ENCODE data around the gene SOSTDC1.

The SOSTDC1 gene

GRCh38 chr7:16494551-16494950, 29.0 kb upstream of the SOSTDC1 start:
- H3K9me3 ChIP-seq (ENCODE audit: control insufficient read depth, insufficient read depth, low read length): no peaks in the 10 kb centered on the region
- H3K36me3 ChIP-seq (ENCODE audit: control insufficient read depth, insufficient read depth, low read length): no peaks in the 10 kb centered on the region
- no peak overlapping the region for H3K4me3 ChIP-seq (ENCODE audit: low read depth, low read length)
- no peaks in the 10 kb centered on the region for H3K4me1 ChIP-seq (ENCODE audit: control insufficient read depth, insufficient read depth, low read length)
- H3K27me3 ChIP-seq (ENCODE audit: control insufficient read depth, insufficient read depth, low read length): no peaks in the 10 kb centered on the region
- no peak overlapping the region for H3K27ac ChIP-seq (ENCODE audit: low read depth, low read length)
- H3K9ac ChIP-seq (ENCODE audit: low read depth, low read length): no peak overlapping the region

- Histone ChIP-seq H3K4me1 (ENCODE audit: control insufficient read depth, insufficient read depth, low read length) (no peaks in the 10 kb centered on the region), H3K27me3 (ENCODE audit: control insufficient read depth, insufficient read depth, low read length) (no peaks in the 10 kb centered on the region), H3K27ac (ENCODE audit: low read depth, low read length) (no peak overlapping the region), H3K9me3 (ENCODE audit: control insufficient read depth, insufficient read depth, low read length) (no peaks in the 10 kb centered on the region), H3K9ac (ENCODE audit: low read depth, low read length) (no peak overlapping the region), H3K4me3 (ENCODE audit: low read depth, low read length) (no peak overlapping the region), H3K36me3 (ENCODE audit: control insufficient read depth, insufficient read depth, low read length) (no peaks in the 10 kb centered on the region)
These were observed 27.7 kb upstream of the SOSTDC1 start for GRCh38 chr7:16493266-16493665.

- Histone ChIP-seq H3K4me1 (ENCODE audit: control insufficient read depth, insufficient read depth, low read length) (no peaks in the 10 kb centered on the region), H3K9ac (ENCODE audit: low read depth, low read length) (no peak overlapping the region), H3K4me3 (ENCODE audit: low read depth, low read length) (no peak overlapping the region), H3K9me3 (ENCODE audit: control insufficient read depth, insufficient read depth, low read length) (no peaks in the 10 kb centered on the region), H3K36me3 (ENCODE audit: control insufficient read depth, insufficient read depth, low read length) (no peaks in the 10 kb centered on the region), H3K27me3 (ENCODE audit: control insufficient read depth, insufficient read depth, low read length) (no peaks in the 10 kb centered on the region), H3K27ac (ENCODE audit: low read depth, low read length) (no peak overlapping the region)
These were observed 27.1 kb upstream of the SOSTDC1 start for GRCh38 chr7:16492513-16493062.

GRCh38 chr7:16491148-16491547, 25.6 kb upstream of the SOSTDC1 start:
- no peak overlapping the region for H3K27ac ChIP-seq (ENCODE audit: low read depth, low read length)
- H3K4me3 ChIP-seq (ENCODE audit: low read depth, low read length): no peak overlapping the region
- no peaks in the 10 kb centered on the region for H3K4me1 ChIP-seq (ENCODE audit: control insufficient read depth, insufficient read depth, low read length)
- no peaks in the 10 kb centered on the region for H3K27me3 ChIP-seq (ENCODE audit: control insufficient read depth, insufficient read depth, low read length)
- H3K9ac ChIP-seq (ENCODE audit: low read depth, low read length): no peak overlapping the region
- H3K36me3 ChIP-seq (ENCODE audit: control insufficient read depth, insufficient read depth, low read length): no peaks in the 10 kb centered on the region
- H3K9me3 ChIP-seq (ENCODE audit: control insufficient read depth, insufficient read depth, low read length): no peaks in the 10 kb centered on the region

GRCh38 chr7:16484453-16485158, 19.1 kb upstream of the SOSTDC1 start:
- H3K36me3 ChIP-seq (ENCODE audit: control insufficient read depth, insufficient read depth, low read length): no peaks in the 10 kb centered on the region
- H3K9ac ChIP-seq (ENCODE audit: low read depth, low read length): no peak overlapping the region
- H3K27me3 ChIP-seq (ENCODE audit: control insufficient read depth, insufficient read depth, low read length): no peaks in the 10 kb centered on the region
- H3K27ac ChIP-seq (ENCODE audit: low read depth, low read length): peak overlapping the region; percentile 38
- H3K4me1 ChIP-seq (ENCODE audit: control insufficient read depth, insufficient read depth, low read length): peaks cover 10% of the 10 kb centered on the region
- H3K4me3 ChIP-seq (ENCODE audit: low read depth, low read length): no peak overlapping the region
- no peaks in the 10 kb centered on the region for H3K9me3 ChIP-seq (ENCODE audit: control insufficient read depth, insufficient read depth, low read length)

GRCh38 chr7:16479591-16479990, 14.1 kb upstream of the SOSTDC1 start:
- Histone ChIP-seq H3K36me3 (ENCODE audit: control insufficient read depth, insufficient read depth, low read length) (no peaks in the 10 kb centered on the region), H3K9ac (ENCODE audit: low read depth, low read length) (no peak overlapping the region), H3K27ac (ENCODE audit: low read depth, low read length) (no peak overlapping the region), H3K4me1 (ENCODE audit: control insufficient read depth, insufficient read depth, low read length) (peaks cover 3% of the 10 kb centered on the region), H3K4me3 (ENCODE audit: low read depth, low read length) (no peak overlapping the region), H3K9me3 (ENCODE audit: control insufficient read depth, insufficient read depth, low read length) (no peaks in the 10 kb centered on the region), H3K27me3 (ENCODE audit: control insufficient read depth, insufficient read depth, low read length) (no peaks in the 10 kb centered on the region)

GRCh38 chr7:16479161-16479560, 13.6 kb upstream of the SOSTDC1 start:
- H3K36me3 ChIP-seq (ENCODE audit: control insufficient read depth, insufficient read depth, low read length): no peaks in the 10 kb centered on the region
- no peaks in the 10 kb centered on the region for H3K27me3 ChIP-seq (ENCODE audit: control insufficient read depth, insufficient read depth, low read length)
- H3K4me3 ChIP-seq (ENCODE audit: low read depth, low read length): no peak overlapping the region
- no peaks in the 10 kb centered on the region for H3K9me3 ChIP-seq (ENCODE audit: control insufficient read depth, insufficient read depth, low read length)
- no peaks in the 10 kb centered on the region for H3K4me1 ChIP-seq (ENCODE audit: control insufficient read depth, insufficient read depth, low read length)
- H3K9ac ChIP-seq (ENCODE audit: low read depth, low read length): no peak overlapping the region
- no peak overlapping the region for H3K27ac ChIP-seq (ENCODE audit: low read depth, low read length)

- no peaks in the 10 kb centered on the region for H3K9me3 ChIP-seq (ENCODE audit: control insufficient read depth, insufficient read depth, low read length)
- H3K36me3 ChIP-seq (ENCODE audit: control insufficient read depth, insufficient read depth, low read length): no peaks in the 10 kb centered on the region
- no peak overlapping the region for H3K27ac ChIP-seq (ENCODE audit: low read depth, low read length)
- no peak overlapping the region for H3K4me3 ChIP-seq (ENCODE audit: low read depth, low read length)
- H3K4me1 ChIP-seq (ENCODE audit: control insufficient read depth, insufficient read depth, low read length): peaks cover 8% of the 10 kb centered on the region; the same call in 1 of the 2 replicates
- H3K27me3 ChIP-seq (ENCODE audit: control insufficient read depth, insufficient read depth, low read length): no peaks in the 10 kb centered on the region
- H3K9ac ChIP-seq (ENCODE audit: low read depth, low read length): no peak overlapping the region
These were observed 6.4 kb upstream of the SOSTDC1 start for GRCh38 chr7:16471933-16472332.

GRCh38 chr7:16463949-16464715, 1.4 kb downstream of the SOSTDC1 start:
- no peak overlapping the region for H3K9ac ChIP-seq (ENCODE audit: low read depth, low read length)
- H3K9me3 ChIP-seq (ENCODE audit: control insufficient read depth, insufficient read depth, low read length): no peaks in the 10 kb centered on the region
- H3K27me3 ChIP-seq (ENCODE audit: control insufficient read depth, insufficient read depth, low read length): no peaks in the 10 kb centered on the region
- H3K27ac ChIP-seq (ENCODE audit: low read depth, low read length): no peak overlapping the region
- no peak overlapping the region; the same call in 1 of the 2 replicates for H3K4me3 ChIP-seq (ENCODE audit: low read depth, low read length)
- peaks cover 41% of the 10 kb centered on the region for H3K4me1 ChIP-seq (ENCODE audit: control insufficient read depth, insufficient read depth, low read length)
- H3K36me3 ChIP-seq (ENCODE audit: control insufficient read depth, insufficient read depth, low read length): no peaks in the 10 kb centered on the region

GRCh38 chr7:16463520-16463919, 2.0 kb downstream of the SOSTDC1 start:
- Histone ChIP-seq H3K9ac (ENCODE audit: low read depth, low read length) (no peak overlapping the region), H3K4me1 (ENCODE audit: control insufficient read depth, insufficient read depth, low read length) (peaks cover 41% of the 10 kb centered on the region), H3K4me3 (ENCODE audit: low read depth, low read length) (no peak overlapping the region), H3K9me3 (ENCODE audit: control insufficient read depth, insufficient read depth, low read length) (no peaks in the 10 kb centered on the region), H3K36me3 (ENCODE audit: control insufficient read depth, insufficient read depth, low read length) (no peaks in the 10 kb centered on the region), H3K27ac (ENCODE audit: low read depth, low read length) (no peak overlapping the region), H3K27me3 (ENCODE audit: control insufficient read depth, insufficient read depth, low read length) (no peaks in the 10 kb centered on the region)

- H3K9ac ChIP-seq (ENCODE audit: low read depth, low read length): no peak overlapping the region
- H3K9me3 ChIP-seq (ENCODE audit: control insufficient read depth, insufficient read depth, low read length): no peaks in the 10 kb centered on the region
- H3K27me3 ChIP-seq (ENCODE audit: control insufficient read depth, insufficient read depth, low read length): no peaks in the 10 kb centered on the region
- peaks cover 41% of the 10 kb centered on the region for H3K4me1 ChIP-seq (ENCODE audit: control insufficient read depth, insufficient read depth, low read length)
- H3K4me3 ChIP-seq (ENCODE audit: low read depth, low read length): no peak overlapping the region
- no peak overlapping the region for H3K27ac ChIP-seq (ENCODE audit: low read depth, low read length)
- H3K36me3 ChIP-seq (ENCODE audit: control insufficient read depth, insufficient read depth, low read length): no peaks in the 10 kb centered on the region
These were observed 3.1 kb downstream of the SOSTDC1 start for GRCh38 chr7:16462431-16462889.
